LoVo (cell line): Measurements from ENCODE around the gene JOSD1.

Source experiments
- DNase-seq: peaks from one replicate; pipeline ENCODE4 v3.0.0-alpha.2; 2016; ENCODE audit warnings: low spot score

Gene JOSD1

DNA sequence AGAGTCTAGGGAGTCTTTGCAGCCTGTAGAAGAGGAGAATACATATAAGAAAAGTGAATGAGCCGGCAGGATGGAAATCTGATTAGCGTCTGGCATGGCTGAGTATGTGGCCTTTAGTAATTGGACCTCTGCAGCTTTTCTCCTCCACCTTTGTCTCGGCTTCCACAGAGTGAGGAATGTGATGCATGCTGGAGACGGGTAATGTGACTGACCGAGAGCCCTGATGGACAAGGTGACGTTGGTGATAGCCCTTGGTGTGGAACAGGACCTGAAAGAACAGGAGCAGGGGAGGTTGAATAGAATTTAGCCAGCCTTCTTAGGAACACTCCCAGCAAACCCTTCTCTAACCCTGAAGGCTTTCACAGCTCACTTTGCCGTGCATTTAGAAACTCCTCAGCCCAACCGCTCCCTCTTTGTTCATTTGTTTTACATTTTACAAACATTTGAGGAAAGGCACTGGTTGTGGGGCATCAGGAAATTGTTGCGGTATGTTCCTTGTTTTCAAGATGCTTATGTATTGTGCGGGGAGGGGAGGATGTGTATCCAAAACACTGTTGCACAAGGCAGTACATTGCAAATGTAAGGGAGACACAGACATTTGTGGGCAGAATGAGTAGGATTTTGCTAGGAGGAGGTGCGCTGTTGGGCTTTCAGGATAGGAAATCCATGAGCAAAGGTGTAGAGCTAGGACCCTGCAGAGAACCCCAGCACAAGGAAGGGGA lies 11.9 kb upstream of the JOSD1 start:
- no peak for DNase-seq

GRCh38 chr22:38710866-38711265 lies 10.1 kb upstream of the JOSD1 start:
- no peak for DNase-seq

GRCh38 chr22:38710351-38710750 lies 9.6 kb upstream of the JOSD1 start:
- DNase-seq, result no peak

DNA sequence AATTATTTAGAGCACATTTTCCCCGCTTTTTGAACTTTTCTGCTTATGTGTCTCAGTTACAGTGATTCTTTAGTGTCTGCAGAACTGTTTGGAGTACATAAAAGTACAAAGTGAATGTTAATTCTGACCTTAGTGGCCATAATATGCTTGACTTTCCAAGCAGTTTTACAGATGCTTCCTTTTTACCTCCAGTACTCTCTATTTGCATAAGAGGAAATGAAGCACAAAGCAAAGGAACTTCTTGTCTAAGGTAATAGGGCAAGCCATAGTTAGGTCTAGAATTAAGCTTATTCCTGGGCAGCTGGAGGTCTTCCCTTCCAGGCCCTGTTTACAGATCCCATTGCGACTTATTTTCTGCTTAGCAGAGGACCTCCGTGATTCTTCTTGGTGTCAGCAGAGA lies 8.6 kb upstream of the JOSD1 start:
- no peak for DNase-seq

DNA sequence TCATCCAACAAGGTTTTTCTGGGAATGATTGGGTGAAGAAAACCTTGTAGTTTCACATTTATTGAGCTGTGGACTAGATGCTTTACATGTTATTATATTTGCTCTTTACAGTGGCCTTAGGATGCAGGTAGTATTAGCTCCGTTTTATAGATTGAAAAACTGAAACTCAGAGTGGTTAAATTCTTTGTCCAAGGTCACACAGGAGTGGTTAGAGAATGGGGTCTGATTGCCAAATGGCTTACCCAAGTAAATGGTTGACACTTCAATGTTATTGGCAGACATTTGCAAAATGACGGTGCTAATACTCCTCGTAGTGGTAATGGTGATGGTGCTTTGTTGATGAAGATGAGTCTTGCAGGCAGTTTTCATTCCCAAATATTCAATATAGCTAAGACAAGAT lies 7.2 kb upstream of the JOSD1 start:
- DNase-seq, result no peak

- peak; percentile 80 for DNase-seq
Observed at GRCh38 chr22:38707346-38707745, 6.6 kb upstream of the JOSD1 start.

- no peak for DNase-seq
Observed at GRCh38 chr22:38706901-38707195, 6.1 kb upstream of the JOSD1 start.

- DNase-seq, result peak; percentile 18
Observed at GRCh38 chr22:38706101-38706900, 5.6 kb upstream of the JOSD1 start.

DNA sequence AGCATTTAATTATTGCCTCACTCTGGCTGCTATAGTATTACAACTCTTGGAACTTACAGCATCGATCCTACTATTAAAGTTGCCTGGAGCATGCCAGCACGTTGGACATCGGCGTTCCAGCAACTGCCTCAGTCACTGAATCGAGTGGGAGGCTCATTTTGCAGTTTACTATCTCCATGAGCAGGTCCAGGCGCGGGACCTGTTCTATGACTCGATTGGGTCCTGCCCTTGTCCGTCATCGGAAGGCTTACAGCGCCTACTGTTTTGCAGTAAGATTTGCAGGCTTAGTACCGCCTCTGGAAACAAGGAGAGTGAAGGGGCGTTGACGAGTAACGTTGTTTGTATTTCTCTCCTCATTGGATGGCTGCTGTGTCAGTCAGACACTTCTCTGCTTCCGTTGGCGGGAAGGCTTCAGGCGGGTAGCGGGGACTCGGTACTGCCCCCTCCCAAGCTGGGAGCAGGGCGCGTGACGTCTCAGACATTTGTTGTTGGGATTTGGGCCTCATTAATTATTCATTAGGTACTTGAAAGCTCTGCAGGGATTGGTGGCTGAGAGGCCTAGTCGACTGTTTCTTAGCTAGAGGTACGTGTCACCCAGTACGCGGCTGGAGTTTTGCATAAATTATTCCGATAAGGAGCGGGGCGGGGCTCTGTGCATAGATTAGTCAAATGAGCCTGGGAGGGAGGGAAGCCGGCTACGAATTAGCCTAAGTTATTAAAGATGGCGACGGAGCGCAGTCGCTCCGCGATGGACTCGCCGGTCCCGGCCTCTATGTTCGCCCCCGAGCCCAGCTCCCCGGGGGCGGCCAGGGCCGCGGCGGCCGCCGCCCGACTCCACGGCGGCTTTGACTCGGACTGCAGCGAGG lies 4.7 kb upstream of the JOSD1 start, which contains the start of gene GTPBP1:
GTPBP1 (plus strand) TSS at position 710 of the 866 bp plus-strand sequence; CDS start at position 722, 12 bp downstream.
- peak; percentile 100 for DNase-seq

- DNase-seq, result no peak
Observed at GRCh38 chr22:38704654-38705234, 4.0 kb upstream of the JOSD1 start.

DNA sequence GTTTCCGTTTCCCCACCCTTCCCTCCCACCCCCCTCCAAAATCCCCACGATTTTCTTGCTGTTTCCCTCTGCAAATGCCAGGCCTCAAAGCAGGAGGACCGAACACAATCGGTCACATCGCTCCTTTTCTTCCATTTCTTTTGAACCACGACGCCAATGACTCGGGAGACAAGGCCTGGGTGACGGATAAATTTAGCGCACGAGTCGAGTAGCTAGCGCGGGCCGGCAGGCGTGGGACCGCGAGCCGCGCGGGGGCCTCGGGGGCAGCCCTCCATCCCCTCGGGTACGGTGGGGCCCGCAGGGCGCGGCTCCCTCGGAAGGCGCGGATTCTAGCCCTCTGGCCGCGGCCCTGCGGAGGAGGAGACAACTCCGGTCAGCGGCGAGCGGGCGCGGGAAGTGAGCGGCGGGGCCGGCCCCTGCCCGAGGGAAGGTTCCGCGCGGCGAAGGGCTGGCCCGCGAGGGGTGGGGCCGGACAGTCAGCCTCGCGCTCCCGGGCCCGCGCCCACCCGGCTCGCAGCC lies 414 bp downstream of the JOSD1 start:
- DNase-seq, result peak; percentile 73

GRCh38 chr22:38699784-38700183 lies 959 bp downstream of the JOSD1 start:
- DNase-seq, result no peak

- DNase-seq, result no peak
Observed at GRCh38 chr22:38699143-38699542, 1.6 kb downstream of the JOSD1 start.

DNA sequence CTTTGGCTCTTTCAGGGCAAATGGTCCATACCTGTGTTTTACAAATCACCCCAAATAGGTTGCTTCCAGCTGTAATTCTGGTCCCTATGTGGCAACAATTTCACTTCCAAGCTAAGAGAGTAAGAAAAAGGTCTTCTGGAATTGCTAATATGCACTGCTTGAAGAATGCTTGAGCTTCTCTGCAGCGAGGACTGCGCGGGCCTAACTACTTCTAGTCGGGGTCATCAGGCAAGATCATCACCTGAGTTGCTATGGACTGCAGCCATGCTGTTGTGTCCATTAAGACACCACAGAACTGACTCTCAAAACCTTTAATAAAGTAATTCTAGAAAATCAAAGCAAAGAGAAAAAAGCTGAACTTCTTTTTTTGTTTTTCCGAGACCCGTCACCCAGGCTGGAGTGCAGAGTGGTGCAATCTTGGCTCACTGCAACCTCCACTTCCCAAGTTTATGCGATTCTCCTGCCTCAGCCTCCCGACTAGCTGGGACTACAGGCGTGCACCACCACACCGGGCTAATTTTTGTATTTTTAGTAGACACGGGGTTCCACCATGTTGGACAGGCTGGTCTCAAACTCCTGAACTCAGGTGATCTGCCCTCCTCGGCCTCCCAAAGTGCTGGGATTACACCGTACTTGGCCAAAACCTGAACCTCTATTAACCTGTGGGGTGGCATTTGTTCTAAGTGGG lies 2.2 kb downstream of the JOSD1 start:
- no peak for DNase-seq

DNA sequence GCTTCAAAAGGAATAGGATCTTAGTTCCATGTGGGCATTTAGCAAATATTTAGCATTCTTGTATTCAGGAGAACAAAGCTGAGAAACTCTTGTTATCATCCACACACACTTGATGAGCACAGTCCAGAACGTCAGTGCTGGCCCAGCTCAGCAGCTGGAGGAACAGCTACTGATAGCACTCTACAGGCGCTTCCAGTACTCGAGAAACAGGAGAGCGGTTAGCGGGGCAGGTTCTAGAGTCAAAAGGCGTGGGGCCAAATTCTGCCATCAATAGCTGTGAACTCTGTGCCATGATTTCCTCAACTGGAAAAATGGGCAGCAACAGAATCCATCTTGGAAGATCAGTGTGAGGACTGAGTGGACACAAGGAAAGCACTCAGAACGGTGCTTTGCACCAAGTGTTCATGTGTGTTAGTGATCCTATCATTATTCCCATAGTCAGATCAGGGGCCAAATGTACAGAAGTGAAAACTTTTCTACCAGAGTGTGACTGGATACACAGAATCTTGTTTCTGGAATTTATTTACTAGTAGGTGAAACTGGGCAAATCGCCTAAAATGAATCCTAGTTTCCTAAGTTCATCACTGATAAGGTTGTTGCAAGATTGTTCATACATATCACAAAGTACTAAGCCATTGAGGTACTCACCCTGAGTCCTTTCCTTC lies 3.2 kb downstream of the JOSD1 start:
- no peak for DNase-seq

- peak; percentile 58 for DNase-seq
Observed at GRCh38 chr22:38696606-38697424, 3.9 kb downstream of the JOSD1 start.

GRCh38 chr22:38694940-38695339 lies 5.8 kb downstream of the JOSD1 start:
- DNase-seq, result peak; percentile 72

GRCh38 chr22:38694049-38694448 lies 6.7 kb downstream of the JOSD1 start:
- DNase-seq, result peak; percentile 75

GRCh38 chr22:38689651-38690050 lies 11.1 kb downstream of the JOSD1 start:
- no peak for DNase-seq

DNA sequence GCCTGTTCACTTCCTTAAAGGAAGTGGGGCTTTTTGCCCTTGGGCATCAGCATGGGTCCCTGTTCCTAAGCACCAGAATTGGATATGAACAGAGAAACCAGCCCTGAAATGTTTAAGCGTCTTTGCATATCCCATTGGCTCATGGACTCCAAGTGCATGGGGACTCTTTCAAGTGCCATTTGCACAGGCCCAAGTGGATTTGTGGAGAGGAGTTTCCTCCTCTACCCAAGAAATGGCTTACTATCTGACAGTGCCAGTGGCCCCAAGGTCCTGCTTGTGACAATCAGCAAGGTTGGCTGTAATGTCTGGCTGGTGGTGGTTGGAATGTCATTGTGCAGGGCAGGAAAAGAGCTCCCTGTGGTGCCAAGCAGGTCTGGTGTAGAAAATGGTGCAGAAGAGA lies 15.0 kb downstream of the JOSD1 start:
- DNase-seq, result no peak
